Measurements from ENCODE around the gene STAT4.
A peak's percentile ranks its signal among the peaks of the same experiment; 100 is the strongest.
"Not testable (repeated sequence)": the region's sequence is repeated elsewhere in the genome, so short reads cannot be mapped to it uniquely, and the experiment has no call there.

STAT4 gene

GRCh38 chr2:191010887-191011885 is 139.6 kb downstream of the STAT4 start:
- DNase-seq, result no peak

- no peak for DNase-seq
Measured at GRCh38 chr2:191009541-191010374, 141.0 kb downstream of the STAT4 start.

- no peak for DNase-seq
Measured at GRCh38 chr2:191008286-191008685, 142.5 kb downstream of the STAT4 start.

- no peak for DNase-seq
Measured at GRCh38 chr2:191006997-191007783, 143.6 kb downstream of the STAT4 start.

GRCh38 chr2:191006297-191006696 is 144.5 kb downstream of the STAT4 start:
- DNase-seq, result no peak

- DNase-seq, result no peak
Measured at GRCh38 chr2:191003405-191004309, 147.1 kb downstream of the STAT4 start.

GRCh38 chr2:191001624-191002023 is 149.2 kb downstream of the STAT4 start:
- DNase-seq, result no peak

- no peak for DNase-seq
Measured at GRCh38 chr2:191001032-191001431, 149.8 kb downstream of the STAT4 start.

GRCh38 chr2:190999949-191000665 is 150.7 kb downstream of the STAT4 start:
- DNase-seq, result no peak

- DNase-seq, result no peak
Measured at GRCh38 chr2:190999058-190999457, 151.7 kb downstream of the STAT4 start.

GRCh38 chr2:190997526-190998113 is 153.2 kb downstream of the STAT4 start:
- DNase-seq, result no peak

- no peak for DNase-seq
Measured at GRCh38 chr2:190996947-190997346, 153.8 kb downstream of the STAT4 start.

GRCh38 chr2:190996338-190996946 is 154.4 kb downstream of the STAT4 start:
- DNase-seq, result peak; percentile 72

- not testable (repeated sequence) for DNase-seq
Measured at GRCh38 chr2:190995315-190995714, 155.5 kb downstream of the STAT4 start.

- DNase-seq, result no peak
Measured at GRCh38 chr2:190994148-190994547, 156.6 kb downstream of the STAT4 start.

GRCh38 chr2:190993292-190993643 is 157.5 kb downstream of the STAT4 start:
- DNase-seq, result no peak

GRCh38 chr2:190990132-190990531 is 160.7 kb downstream of the STAT4 start:
- DNase-seq, result no peak

- DNase-seq, result no peak
Measured at GRCh38 chr2:190988910-190989309, 161.9 kb downstream of the STAT4 start.

- DNase-seq, result no peak
Measured at GRCh38 chr2:190987938-190988337, 162.9 kb downstream of the STAT4 start.

- no peak for DNase-seq
Measured at GRCh38 chr2:190987116-190987515, 163.7 kb downstream of the STAT4 start.
